Effector CD4-positive, alpha-beta T cell (primary cell): ENCODE measurements around the gene DPH5.
A peak's percentile ranks its signal among the peaks of the same experiment; 100 is the strongest.
"Not testable (repeated sequence)": the region's sequence is repeated elsewhere in the genome, so short reads cannot be mapped to it uniquely, and the experiment has no call there.

ENCODE experiments used
- DNase-seq: peaks from one replicate; pipeline ENCODE4 v3.0.0-alpha.2; 2020
- total RNA-seq: gene quantifications from one replicate; lab custom pipeline; 2026; lab: John Stamatoyannopoulos, UW

Gene DPH5
- 18.8 reads per million, percentile 45 among the genes with 10 or more reads in this experiment for total RNA-seq

- peak; percentile 82 for DNase-seq
Observed at GRCh38 chr1:101025657-101026429, at the start of gene DPH5. TSS of gene DPH5 (minus strand) at chr1:101025784. CDS start at chr1:101025443, 341 bp downstream.

- DNase-seq, result no peak
Observed at GRCh38 chr1:101073836-101074235, 48.3 kb upstream of the DPH5 start.

- no peak for DNase-seq
Observed at GRCh38 chr1:101071470-101071891, 45.9 kb upstream of the DPH5 start.

- no peak for DNase-seq
Observed at GRCh38 chr1:101069158-101069557, 43.6 kb upstream of the DPH5 start.

- not testable (repeated sequence) for DNase-seq
Observed at GRCh38 chr1:101066937-101067335, 41.4 kb upstream of the DPH5 start.

GRCh38 chr1:101066260-101066936 lies 40.8 kb upstream of the DPH5 start:
- no peak for DNase-seq

GRCh38 chr1:101065575-101065974 lies 40.0 kb upstream of the DPH5 start:
- no peak for DNase-seq

GRCh38 chr1:101064697-101065096 lies 39.1 kb upstream of the DPH5 start:
- no peak for DNase-seq

- DNase-seq, result no peak
Observed at GRCh38 chr1:101060992-101061391, 35.4 kb upstream of the DPH5 start.

GRCh38 chr1:101059945-101060542 lies 34.5 kb upstream of the DPH5 start:
- DNase-seq, result no peak

GRCh38 chr1:101055623-101056022 lies 30.0 kb upstream of the DPH5 start:
- DNase-seq, result no peak

GRCh38 chr1:101051688-101052638 lies 26.4 kb upstream of the DPH5 start:
- no peak for DNase-seq

GRCh38 chr1:101050869-101051268 lies 25.3 kb upstream of the DPH5 start:
- no peak for DNase-seq

GRCh38 chr1:101044749-101045148 lies 19.2 kb upstream of the DPH5 start:
- no peak for DNase-seq

- DNase-seq, result no peak
Observed at GRCh38 chr1:101044259-101044658, 18.7 kb upstream of the DPH5 start.

- DNase-seq, result no peak
Observed at GRCh38 chr1:101043776-101044175, 18.2 kb upstream of the DPH5 start.

GRCh38 chr1:101041300-101041699 lies 15.7 kb upstream of the DPH5 start:
- no peak for DNase-seq

GRCh38 chr1:101040666-101041065 lies 15.1 kb upstream of the DPH5 start:
- DNase-seq, result no peak

GRCh38 chr1:101039245-101039644 lies 13.7 kb upstream of the DPH5 start:
- no peak for DNase-seq

- no peak for DNase-seq
Observed at GRCh38 chr1:101037316-101037715, 11.7 kb upstream of the DPH5 start.

GRCh38 chr1:101033017-101033416 lies 7.4 kb upstream of the DPH5 start:
- DNase-seq, result no peak

- DNase-seq, result not testable (repeated sequence)
Observed at GRCh38 chr1:101032129-101032528, 6.5 kb upstream of the DPH5 start.

- DNase-seq, result no peak
Observed at GRCh38 chr1:101030881-101031280, 5.3 kb upstream of the DPH5 start.
